Fibroblast of pulmonary artery (primary cell): Measurements from ENCODE around the gene TMC1.

Source experiments
- DNase-seq: peaks from one replicate; pipeline ENCODE4 v3.0.0-alpha.2; 2010; ENCODE audit warnings: low read depth
- H3K4me3 ChIP-seq: replicated peaks from 2 replicates; pipeline ENCODE4 v1.5.1; 2011; ENCODE audit warnings: low read depth, mild to moderate bottlenecking, control low read depth, low read length, moderate library complexity
- CTCF ChIP-seq: IDR thresholded peaks from 2 replicates; pipeline ENCODE4 v1.5.1; 2011; ENCODE audit warnings: mild to moderate bottlenecking, control low read depth, low read length, inconsistent platforms; ENCODE audit errors: missing control alignments

Gene TMC1

GRCh38 chr9:72695365-72695764, 174.0 kb downstream of the TMC1 start:
- H3K4me3 ChIP-seq: no peak overlapping the region
- DNase-seq: no peak
- TF ChIP-seq CTCF: no peak

- no peak overlapping the region for H3K4me3 ChIP-seq
- no peak for TF ChIP-seq CTCF
- DNase-seq: no peak
Observed at GRCh38 chr9:72696511-72696910, 175.1 kb downstream of the TMC1 start.

GRCh38 chr9:72701510-72701909, 180.1 kb downstream of the TMC1 start:
- no peak for DNase-seq
- no peak for TF ChIP-seq CTCF
- H3K4me3 ChIP-seq: no peak overlapping the region

GRCh38 chr9:72703574-72703973, 182.2 kb downstream of the TMC1 start:
- DNase-seq: no peak
- no peak overlapping the region for H3K4me3 ChIP-seq
- TF ChIP-seq CTCF: no peak

GRCh38 chr9:72704688-72705375, 183.4 kb downstream of the TMC1 start:
- TF ChIP-seq CTCF: no peak
- DNase-seq: no peak
- no peak overlapping the region for H3K4me3 ChIP-seq

- H3K4me3 ChIP-seq: no peak overlapping the region
- no peak for DNase-seq
- TF ChIP-seq CTCF: no peak
Observed at GRCh38 chr9:72718503-72718902, 197.1 kb downstream of the TMC1 start.

- H3K4me3 ChIP-seq: no peak overlapping the region
- DNase-seq: no peak
- no peak for TF ChIP-seq CTCF
Observed at GRCh38 chr9:72721067-72721466, 199.7 kb downstream of the TMC1 start.
